Measurements from ENCODE around the gene CAPN10.

The CAPN10 gene

DNA sequence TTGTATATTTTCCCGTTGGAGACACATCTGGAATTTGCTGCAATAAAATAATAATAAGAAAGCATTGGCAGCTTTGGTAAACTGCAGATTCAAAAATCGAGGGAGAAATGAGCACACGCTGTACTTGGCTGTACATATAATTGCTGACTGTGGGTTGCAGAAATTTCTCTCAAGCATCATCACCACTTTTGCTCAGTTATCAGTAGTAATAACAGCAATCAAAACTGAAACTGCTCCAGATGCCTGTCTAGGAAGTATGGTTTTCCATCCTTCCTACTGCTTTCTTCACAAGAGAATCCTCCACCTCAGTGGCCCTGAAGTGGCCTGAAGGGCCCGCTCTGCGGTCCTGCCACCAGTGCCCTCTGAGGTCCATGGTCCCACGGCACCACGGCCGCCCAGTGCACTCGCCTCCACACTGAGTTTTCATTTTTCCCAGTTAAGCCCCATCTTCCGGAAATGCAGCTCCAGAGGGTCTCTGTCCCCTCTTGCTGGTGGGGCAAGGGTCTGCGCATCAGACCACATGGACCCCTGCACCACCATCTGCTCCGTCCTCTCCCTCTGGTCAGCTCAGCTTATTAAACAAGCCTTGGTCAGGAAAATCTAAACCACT, 22.5 kb upstream of the CAPN10 start:
- no peak for DNase-seq

DNA sequence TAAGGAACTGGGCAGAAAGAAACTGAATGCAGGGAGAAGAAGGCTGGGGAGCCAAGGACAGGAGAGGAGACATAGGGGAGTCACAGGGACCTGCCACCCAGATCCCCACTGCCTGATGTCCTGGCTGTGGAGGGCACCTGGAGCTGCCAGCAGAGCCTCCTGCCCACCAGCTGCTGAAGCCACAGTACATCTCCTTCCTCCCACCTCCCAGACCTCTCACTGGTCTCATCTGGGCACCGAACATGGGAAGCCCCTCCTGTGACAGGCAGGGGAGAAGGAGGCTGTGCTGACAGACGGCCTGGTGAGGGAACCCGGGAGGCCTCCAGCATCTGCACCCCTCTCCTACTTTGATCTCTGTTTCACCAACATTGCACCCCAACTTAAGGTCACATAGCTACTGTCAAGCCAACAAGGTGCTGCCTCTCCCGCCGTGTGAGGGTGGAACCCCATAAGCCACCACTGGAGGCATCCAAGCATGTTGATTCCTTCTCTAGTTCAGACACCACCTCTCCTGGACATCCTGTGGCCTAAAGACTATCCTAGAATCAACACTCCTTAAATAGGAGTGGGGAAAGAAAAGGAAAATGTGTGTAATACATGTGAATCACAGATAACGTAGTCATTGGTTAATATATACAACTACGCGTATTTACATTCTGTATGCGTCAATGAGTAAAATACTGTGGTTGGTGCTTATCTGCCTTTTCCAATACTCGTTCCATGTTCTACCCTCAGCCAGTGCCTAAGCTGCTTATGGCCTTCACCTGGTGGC, 21.8 kb upstream of the CAPN10 start:
- peak; percentile 52 for DNase-seq

DNA sequence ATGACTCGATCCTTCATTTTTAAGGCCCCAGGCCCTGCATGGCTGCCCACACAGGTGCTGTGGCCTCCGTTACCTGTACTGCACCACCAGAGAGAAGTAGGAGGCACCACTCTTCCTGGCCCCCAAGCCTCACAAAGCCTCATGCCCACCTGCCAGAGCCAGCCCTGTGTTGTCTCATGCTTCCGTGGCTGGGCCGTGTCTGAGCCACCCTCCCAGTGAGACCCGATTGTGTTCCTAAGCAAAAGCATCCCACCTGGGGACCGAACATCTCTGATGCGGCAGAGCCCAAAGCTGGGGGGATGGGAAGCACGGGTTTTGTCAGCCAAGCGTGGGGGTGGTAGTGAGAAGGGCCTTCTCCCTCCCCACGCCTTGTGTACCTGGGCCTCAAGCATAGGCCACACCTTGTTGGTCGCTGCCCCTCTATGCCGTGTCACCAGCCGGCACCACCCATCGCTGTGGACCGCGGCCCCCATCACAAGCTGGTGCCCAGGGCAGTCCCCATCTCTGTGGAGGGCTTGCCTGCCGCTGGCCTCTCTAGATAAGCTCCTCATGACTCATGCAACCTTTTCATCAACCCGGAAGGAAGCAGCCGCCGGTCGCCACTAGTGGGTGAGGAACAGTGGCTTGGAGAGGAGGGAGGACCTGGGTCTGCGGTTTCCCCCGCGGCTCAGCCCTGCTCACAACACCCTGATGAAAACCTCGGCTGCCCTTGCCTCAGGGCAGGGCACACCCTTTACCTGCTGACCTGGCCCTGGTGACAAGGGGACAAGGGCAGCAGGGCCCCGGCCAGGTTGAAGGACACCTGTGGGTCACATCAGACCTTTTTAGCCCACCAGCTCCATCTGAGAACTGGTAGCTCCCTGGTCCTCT, 21.0 kb upstream of the CAPN10 start:
- DNase-seq: peak; percentile 97

DNA sequence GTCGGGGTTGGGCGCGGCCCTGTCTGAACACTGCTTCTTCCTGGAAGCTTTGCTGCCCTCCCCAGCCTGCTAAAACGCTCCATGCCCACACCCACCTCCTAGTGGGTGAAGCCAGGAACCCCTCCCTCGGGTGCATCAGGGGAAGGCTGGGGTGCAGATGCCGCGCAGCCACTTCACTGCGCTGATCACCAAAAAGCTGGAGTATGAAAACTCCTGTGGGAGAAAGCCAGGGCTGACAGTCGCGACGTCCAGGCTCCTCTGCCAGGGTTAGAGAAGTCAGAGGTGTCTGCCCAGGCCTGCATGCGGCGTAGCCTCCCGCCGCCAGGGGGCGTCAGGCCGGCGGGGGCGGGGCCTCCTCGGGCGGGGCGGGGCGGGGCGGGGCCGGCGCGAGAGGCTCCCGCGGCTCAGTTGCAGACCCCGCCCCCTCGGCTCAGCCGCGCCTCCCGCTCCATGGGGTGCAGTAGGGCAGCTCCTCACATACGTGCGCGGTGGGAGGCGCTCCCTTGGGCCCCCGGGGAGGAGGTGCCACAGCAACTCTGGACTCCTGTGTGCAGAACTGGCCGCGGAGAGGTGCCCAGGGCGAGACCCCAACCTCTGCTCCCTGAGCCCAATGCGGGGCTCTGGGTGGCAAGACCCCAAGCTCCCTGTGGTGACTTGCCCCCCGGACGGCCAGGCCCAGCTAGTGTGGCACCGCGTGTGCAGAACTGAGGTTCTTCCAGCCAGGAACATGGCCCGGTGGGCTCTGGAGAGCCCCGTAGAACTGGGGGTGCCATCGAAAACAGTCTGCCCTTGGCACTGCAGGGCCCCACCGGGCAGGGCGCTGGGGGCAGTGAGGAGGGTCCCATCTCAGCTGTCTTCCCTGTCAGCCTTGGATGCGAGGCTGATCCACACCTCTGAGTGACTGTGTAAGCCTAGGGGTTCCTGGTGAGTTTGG, 20.1 kb upstream of the CAPN10 start:
- peak; percentile 94 for DNase-seq

DNA sequence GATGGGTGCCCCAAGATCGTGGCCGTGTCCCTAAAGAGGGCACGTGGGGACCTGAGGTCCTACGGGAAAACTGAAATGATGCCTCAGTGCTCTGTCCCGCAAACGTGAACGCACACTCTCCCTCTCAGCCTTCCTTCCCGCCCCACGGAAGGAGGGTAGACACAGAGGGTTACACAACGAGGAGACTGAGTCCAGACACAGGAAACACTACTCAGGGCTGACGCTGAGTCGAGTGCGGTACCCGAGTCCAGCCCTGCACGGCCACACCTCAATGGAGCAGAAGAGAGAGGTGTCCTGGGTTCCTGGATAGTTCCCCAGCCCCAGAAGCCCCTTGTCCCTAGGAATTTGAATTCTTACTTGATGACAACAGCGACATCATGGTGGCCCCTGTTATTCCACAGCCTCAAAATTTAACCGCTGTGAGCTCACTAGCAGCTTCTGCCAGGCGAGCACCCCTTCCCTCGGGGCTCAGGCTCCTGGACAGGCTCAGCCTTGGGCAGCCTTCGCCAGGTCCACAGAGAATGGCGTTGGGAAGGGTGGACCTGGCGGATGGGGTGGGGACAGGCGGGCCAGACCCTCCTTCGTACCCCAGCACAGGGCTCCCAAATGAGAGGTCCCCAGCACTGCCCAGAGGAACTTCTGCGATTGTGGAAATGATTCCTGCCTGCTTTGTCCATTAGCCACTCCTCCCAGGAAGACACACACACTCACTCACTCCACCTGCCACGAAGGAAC, 19.2 kb upstream of the CAPN10 start:
- peak; percentile 61 for DNase-seq

DNA sequence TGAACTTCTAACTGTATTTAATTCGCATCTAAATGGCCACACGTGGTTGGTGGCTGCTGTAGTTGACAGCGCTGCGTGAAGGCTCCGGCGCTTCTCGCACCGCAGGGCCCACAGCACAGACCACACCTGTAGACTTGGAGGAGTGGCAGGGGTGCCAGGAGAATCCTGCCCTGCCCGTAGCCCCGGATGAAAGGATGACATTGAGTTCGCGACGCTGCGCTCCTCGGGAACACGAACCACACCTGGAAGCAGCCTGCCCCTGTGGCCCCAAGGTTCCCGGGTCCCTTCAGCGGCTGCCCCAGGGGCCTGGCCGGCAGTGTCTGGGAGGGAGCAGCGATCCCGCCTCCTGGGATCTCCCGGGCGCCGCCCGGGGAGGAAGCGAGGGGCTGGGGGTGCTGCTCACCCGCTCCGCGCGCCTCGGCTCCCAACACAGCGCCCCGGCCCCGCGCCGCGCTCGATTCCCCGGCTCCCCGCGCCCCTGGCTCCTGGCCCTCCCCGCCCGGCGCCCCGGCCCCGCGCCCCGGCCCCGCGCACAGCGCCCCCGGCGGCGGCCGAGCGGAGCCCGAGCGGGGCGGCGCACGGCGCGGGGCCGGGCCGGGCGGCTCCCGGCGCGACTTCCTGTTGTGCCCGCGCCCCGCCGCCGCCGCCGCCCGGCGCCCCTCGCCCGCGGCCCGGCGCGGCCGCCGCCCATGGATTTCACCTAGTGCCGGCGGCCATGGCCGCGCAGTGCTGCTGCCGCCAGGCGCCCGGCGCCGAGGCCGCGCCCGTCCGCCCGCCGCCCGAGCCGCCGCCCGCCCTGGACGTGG, 18.5 kb upstream of the CAPN10 start, which contains the start of gene RNPEPL1:
RNPEPL1 (plus strand) TSS at position 613 of the 806 bp plus-strand sequence; CDS start at position 716, 103 bp downstream.
- DNase-seq: peak; percentile 65

DNA sequence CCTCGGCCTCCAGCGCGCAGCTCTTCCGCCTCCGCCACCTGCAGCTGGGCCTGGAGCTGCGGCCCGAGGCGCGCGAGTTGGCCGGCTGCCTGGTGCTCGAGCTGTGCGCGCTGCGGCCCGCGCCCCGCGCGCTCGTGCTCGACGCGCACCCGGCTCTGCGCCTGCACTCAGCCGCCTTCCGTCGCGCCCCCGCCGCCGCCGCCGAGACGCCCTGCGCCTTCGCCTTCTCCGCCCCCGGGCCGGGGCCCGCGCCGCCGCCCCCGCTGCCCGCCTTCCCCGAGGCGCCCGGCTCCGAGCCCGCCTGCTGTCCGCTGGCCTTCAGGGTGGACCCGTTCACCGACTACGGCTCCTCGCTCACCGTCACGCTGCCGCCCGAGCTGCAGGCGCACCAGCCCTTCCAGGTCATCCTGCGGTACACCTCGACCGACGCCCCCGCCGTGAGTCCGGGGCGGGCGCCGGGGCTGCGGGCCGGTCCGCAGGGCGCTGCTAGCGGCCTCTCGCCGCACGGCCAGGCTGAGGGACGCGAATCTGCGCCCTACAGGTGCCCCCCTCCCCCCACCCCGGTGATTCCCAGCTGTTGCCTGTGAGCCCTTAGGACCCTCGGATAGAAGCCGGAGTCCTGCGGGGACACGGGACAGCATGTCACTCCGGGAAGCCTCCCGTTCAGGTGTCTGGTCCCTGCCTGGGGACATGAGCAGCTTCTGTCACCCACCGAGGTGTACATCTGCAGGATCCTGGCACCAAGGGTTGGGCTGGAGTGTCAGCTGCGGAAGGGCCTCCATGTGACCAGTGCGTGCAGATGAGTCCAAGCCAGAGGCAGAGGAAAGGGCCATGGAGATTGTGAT, 17.6 kb upstream of the CAPN10 start:
- DNase-seq: no peak

DNA sequence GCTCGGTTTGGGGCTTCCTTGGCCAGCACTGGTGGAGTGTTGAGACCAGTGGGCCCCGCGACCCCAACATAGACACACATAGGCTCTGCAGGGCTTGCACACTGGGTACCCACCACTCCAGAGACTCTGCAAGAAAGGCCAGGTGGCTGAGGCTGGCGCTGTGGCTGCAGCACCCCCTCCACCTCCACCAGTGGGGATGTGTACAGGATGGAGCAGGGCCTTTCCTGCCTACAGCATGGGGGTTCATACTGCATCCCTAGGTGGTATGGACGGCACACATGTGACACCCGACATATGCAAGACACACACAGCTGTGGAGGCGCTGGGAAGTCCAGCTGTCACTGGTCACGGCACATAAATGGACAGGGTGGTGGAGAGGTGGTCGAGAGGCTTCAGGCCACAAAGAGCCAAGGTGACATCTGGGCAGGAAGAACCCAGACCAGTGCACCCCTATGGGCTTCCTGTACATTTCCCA, 17.0 kb upstream of the CAPN10 start:
- no peak for DNase-seq

DNA sequence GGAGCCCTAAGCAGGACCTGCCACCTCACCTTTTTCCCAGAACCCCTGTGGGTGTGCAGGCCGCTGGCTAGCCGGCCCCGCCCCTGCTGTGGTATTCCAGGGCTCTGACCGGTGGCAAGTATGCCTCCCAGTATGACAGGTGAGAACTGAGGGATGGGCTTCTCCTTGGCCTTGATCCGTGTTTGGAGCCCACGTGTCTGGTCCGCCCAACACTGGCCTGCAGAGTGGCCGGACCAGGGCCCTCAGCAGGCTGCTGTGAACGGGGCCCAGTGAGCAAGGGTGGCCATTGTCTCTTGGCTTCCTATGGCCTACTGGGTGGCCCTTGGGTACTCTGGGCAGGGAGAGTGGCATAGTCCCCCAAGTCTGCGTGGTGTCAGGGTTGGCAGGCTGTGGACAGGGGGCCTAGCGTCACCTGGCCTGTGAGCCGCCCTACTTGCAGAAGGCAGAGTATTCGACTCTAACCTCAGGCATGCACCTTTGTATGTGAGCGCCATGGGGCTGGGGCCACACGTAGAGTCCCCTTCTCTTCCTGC, 16.5 kb upstream of the CAPN10 start:
- DNase-seq: no peak

DNA sequence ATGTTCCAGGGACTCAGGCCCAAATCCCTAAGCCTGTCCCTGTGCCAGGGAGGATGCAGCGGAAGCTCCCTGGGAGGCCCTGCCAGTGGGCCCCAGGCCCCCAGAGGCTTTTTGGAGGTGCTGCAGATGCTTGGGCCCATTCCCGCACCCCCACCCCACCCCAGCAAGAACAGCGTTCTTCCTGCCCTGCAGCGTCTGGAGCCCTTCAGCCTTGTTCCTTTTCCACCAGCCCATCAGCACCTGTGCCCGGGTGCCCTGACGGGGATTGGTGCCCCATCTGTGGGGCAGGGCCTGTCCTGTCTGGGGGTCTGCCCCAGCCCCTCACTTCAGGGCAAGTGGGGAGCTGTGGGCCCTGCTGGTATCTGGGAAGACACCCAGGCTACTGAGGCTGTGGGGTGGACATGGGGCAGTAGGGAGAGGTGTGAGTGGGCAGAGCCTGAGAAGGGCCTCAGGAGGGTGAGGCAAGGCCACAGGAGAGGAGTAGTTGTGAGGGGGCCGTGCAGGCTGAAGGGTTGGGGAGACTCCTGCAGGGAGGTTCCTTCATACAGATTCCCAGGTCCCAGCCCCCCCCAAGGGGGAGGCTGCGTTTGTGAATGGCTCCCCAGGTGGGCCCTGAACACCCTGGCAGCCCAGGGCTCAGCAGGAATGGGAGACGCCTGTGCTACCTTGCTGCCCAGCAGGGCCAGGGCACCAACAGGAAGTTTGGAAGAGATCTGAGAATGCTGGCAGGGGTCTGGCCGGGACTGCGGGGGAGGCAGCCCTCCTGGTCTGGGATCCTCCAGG, 15.8 kb upstream of the CAPN10 start:
- DNase-seq: no peak

DNA sequence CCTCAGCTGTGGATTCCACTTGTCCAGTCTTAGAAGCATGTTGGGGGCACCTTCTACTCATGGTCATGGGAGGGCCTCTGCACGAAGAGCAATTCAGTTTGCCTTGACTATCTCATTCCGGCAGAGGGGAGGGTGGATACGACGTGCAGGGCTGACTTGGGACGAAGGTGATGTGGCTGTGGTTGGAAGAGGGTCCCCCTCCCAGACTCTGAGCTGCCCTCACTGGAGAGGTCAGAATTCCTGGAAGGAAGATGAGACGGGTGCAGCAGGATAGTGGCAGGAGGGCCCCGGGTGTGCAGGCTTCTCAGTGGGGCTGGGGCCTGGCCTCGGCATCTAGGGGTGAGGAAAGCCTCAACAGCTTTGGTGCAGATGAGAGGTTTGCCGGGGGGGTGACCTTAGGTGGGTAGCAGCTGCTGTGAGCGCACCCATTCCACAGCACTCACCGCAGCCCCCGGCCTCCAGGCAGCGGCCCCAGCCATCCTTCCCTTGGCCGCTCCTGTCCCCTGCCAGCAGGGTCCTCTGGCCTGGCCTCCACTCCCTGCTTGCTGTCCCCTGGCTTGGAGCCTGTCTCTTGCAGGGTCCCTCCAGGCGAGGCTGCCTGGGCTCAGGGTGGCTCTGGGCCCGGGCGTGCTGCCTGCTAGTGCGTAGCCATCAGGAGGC, 15.1 kb upstream of the CAPN10 start:
- DNase-seq: no peak

DNA sequence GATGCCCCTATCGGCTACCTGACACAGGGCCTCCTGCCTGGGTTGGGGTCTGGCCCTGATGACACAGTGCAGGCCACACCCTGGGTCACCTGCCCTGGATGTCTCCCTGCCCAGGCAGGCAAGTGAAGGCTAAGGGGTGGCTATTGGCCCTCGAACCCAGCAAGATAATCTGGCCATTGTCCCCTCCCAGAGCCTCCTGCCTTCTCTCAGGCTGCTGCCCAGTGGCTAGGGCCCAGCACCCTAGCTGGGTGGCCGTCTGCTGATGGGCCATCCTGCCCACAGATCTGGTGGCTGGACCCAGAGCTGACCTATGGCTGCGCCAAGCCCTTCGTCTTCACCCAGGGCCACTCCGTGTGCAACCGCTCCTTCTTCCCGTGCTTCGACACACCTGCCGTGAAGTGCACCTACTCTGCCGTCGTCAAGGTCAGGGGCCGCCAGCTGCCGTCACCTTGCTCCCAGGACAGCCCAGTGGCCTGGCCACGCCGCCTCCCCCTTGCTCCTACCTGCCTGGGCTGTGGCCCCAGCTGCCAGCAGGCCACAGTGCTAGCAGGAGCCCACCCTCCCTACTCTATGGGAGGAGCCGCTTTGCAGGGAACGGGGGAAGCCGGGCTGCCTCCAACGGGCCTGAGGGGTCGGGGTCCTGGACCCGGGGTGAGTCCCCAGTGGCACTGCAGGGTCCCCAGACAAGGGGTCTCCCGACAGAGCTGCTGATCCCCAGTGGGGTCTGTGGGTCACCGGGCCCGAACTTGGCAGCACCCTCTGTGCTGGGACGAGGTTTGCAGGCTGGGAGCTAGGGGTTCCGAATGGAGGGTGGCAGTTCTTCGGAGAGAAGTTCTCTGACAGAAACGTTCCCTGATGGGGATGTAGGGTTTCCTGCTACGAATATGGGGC, 14.1 kb upstream of the CAPN10 start:
- no peak for DNase-seq

DNA sequence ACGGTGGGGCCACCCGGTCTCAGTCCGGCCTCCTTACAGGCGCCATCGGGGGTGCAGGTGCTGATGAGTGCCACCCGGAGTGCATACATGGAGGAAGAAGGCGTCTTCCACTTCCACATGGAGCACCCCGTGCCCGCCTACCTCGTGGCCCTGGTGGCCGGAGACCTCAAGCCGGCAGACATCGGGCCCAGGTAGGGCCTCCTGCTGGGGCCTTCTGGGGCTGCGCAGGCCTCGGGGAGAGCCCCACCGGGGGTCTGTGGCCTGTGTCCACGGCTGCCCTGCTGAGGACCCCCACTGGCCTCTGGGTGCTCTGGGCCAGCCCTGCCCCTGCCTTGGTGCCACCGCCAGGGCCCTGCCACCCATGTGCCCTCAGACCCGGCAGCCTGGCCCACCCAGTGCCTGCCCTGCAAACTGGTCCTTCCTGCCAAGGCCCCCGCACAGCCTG, 13.4 kb upstream of the CAPN10 start:
- no peak for DNase-seq

DNA sequence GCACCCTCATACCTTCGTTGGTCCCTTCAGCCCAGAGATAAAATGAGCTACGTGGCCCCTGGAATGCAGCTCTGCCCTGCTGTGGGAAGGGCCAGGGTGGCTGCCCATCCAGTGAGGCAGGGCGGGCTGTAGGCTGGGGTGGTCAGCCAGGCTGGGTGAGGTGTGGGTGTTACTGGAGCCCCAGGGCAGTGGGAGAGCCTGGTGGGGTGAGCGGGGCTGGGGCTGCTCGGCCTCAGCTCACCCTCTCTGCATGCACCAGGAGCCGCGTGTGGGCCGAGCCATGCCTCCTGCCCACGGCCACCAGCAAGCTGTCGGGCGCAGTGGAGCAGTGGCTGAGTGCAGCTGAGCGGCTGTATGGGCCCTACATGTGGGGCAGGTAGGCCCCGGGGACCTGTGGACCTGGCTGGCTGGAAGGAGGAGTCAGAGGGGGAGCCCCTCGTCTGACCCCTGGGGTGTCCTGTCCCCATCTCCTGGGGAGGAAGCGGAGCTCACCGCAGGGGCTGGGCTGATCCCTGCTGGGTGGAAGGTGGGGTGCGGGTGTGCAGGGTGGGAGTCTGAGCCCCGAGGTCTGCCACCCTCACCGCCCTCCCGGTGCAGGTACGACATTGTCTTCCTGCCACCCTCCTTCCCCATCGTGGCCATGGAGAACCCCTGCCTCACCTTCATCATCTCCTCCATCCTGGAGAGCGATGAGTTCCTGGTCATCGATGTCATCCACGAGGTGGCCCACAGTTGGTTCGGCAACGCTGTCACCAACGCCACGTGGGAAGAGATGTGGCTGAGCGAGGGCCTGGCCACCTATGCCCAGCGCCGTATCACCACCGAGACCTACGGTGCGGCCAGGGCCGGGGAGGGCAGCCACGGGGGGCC, 12.8 kb upstream of the CAPN10 start:
- DNase-seq: no peak

DNA sequence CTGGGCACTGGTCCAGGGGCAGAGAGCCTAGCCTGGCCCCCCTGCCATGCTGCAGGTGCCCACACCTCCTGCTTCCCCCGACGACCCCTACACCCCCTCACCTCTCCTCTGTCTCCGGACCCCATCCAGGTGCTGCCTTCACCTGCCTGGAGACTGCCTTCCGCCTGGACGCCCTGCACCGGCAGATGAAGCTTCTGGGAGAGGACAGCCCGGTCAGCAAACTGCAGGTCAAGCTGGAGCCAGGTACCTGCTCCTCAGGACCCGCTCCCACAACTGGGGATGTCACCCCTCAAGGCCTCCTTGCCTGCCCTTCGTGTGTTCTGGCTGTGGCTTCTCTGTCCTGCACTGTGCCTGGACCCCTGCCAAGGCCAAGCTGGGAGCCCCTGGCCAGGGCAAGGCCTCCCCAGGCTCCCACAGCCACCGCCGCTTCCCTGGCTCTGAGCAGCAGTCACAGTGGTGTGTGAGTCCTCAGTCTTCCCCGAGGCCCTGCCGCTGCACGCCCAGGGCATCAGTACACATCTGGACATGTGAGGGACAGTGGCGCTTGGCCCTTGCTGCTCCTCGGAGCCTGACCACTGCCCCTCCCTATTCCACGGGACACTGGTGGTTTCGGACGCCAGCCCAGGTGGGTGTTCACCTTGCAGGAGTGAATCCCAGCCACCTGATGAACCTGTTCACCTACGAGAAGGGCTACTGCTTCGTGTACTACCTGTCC, 12.0 kb upstream of the CAPN10 start:
- DNase-seq: no peak
